Tibial artery (tissue), 4 donors: ENCODE results near the gene SPHK2.

Source experiments
- DNase-seq, 2 donors: peaks; one replicate each; pipeline ENCODE4 v3.0.0-alpha.2; 2019
- H3K27ac ChIP-seq, 2 donors: fragments of 200-600 bp; sonication (generic) in 1 of 2; 1 replicate in 1 of 2; 2 replicates in 1 of 2; pipeline ENCODE4 v1.5.1; 2018 to 2019; ENCODE audit warnings: mild to moderate bottlenecking in 1 of 2
- H3K27me3 ChIP-seq, 2 donors: fragments of 200-600 bp; sonication (generic) in 1 of 2; one replicate each; pipeline versions ENCODE4 v1.5.1 to v1.6.0; 2016 to 2019
- H3K36me3 ChIP-seq, 3 donors: fragments of 200-600 bp; sonication (generic) in 2 of 3; one replicate each; pipeline ENCODE4 v1.5.1; 2016 to 2019; ENCODE audit warnings: mild to moderate bottlenecking in 2 of 3
- H3K4me1 ChIP-seq, 4 donors: fragments of 200-600 bp; sonication (generic) in 2 of 4; 1 replicate in 3 of 4; 2 replicates in 1 of 4; pipeline ENCODE4 v1.5.1; 2016 to 2019
- H3K4me3 ChIP-seq, 2 donors: fragments of 200-600 bp; sonication (generic) in 1 of 2; 1 replicate in 1 of 2; 2 replicates in 1 of 2; pipeline ENCODE4 v1.5.1; 2018 to 2019; ENCODE audit warnings: mild to moderate bottlenecking in 2 of 2
- H3K9me3 ChIP-seq, 3 donors: fragments of 200-600 bp; sonication (generic) in 1 of 3; one replicate each; pipeline ENCODE4 v1.5.1; 2016 to 2019
- CTCF ChIP-seq, 2 experiments: fragments of 200-600 bp in 1 of 2; fragments of 450-650 bp in 1 of 2; IDR thresholded peaks; one replicate each; pipeline ENCODE4 v1.5.1; 2017 to 2019; ENCODE audit warnings: antibody characterized with exemption in 2 of 2, mild to moderate bottlenecking in 1 of 2, moderate library complexity in 1 of 2
- intact Hi-C: fragments of 100-400 bp; cut with DNase I; formaldehyde crosslinking; loops from one replicate; pipeline ENCODE4 v1.15.0; 2023; ENCODE audit warnings: low total_unique reads

SPHK2 gene

GRCh38 chr19:48611872-48612271 is 7.4 kb upstream of the SPHK2 start:
- Histone ChIP-seq H3K27ac (no peak overlapping the region), H3K36me3 (peaks cover 19 to 27% (median 24%) of the 10 kb centered on the region in 3 donors), H3K4me1 (peaks cover 0 to 32% (median 2%) of the 10 kb centered on the region in 4 donors), H3K27me3 (no peaks in the 10 kb centered on the region), H3K4me3 (no peak overlapping the region), H3K9me3 (no peaks in the 10 kb centered on the region)
- no peak for TF ChIP-seq CTCF (IDR thresholded peaks at IDR 0.05)
- intact Hi-C loops = no loop called here
- no peak for DNase-seq

GRCh38 chr19:48613024-48613851 is 6.1 kb upstream of the SPHK2 start:
- H3K27me3 ChIP-seq = no peaks in the 10 kb centered on the region
- peaks cover 0 to 45% (median 13%) of the 10 kb centered on the region in 4 donors for H3K4me1 ChIP-seq
- H3K4me3 ChIP-seq = no peak overlapping the region
- no peak overlapping the region for H3K27ac ChIP-seq
- no peaks in the 10 kb centered on the region for H3K9me3 ChIP-seq
- peaks cover 24 to 33% (median 31%) of the 10 kb centered on the region in 3 donors for H3K36me3 ChIP-seq
- no peak for DNase-seq
- intact Hi-C loops = no loop called here
- no peak for TF ChIP-seq CTCF (IDR thresholded peaks at IDR 0.05)

- no peak for TF ChIP-seq CTCF (IDR thresholded peaks at IDR 0.05)
- no peak for DNase-seq
- intact Hi-C loops = no loop called here
- no peak overlapping the region for H3K4me3 ChIP-seq
- no peaks in the 10 kb centered on the region for H3K9me3 ChIP-seq
- no peak overlapping the region for H3K27ac ChIP-seq
- H3K27me3 ChIP-seq = no peaks in the 10 kb centered on the region
- peaks cover 24 to 33% (median 31%) of the 10 kb centered on the region in 3 donors for H3K36me3 ChIP-seq
- peaks cover 0 to 47% (median 15%) of the 10 kb centered on the region in 4 donors for H3K4me1 ChIP-seq
Measured at GRCh38 chr19:48613852-48614435, 5.4 kb upstream of the SPHK2 start.

GRCh38 chr19:48614436-48615230 is 4.7 kb upstream of the SPHK2 start, which contains the start of gene FAM83E:
TSS of gene FAM83E (minus strand) at chr19:48615076. CDS start at chr19:48613372, 1,704 bp downstream.
- Histone ChIP-seq H3K4me3 (no peak within 1 kb of the TSS), H3K27ac (no peak within 1 kb of the TSS), H3K4me1 (peaks cover 0 to 49% (median 16%) of the 10 kb centered on the region in 4 donors), H3K9me3 (no peaks in the 10 kb centered on the region), H3K36me3 (peaks cover 24 to 33% (median 31%) of the 10 kb centered on the region in 3 donors), H3K27me3 (no peaks in the 10 kb centered on the region)
- DNase-seq = peak in 1 of 2 donors; percentile 64
- no peak for TF ChIP-seq CTCF (IDR thresholded peaks at IDR 0.05)
- intact Hi-C loops = no loop called here

- Histone ChIP-seq H3K36me3 (peaks cover 24 to 33% (median 31%) of the 10 kb centered on the region in 3 donors), H3K27me3 (no peaks in the 10 kb centered on the region), H3K9me3 (no peaks in the 10 kb centered on the region), H3K4me1 (peaks cover 0 to 57% (median 22%) of the 10 kb centered on the region in 4 donors), H3K4me3 (no peak overlapping the region), H3K27ac (no peak overlapping the region)
- TF ChIP-seq CTCF (IDR thresholded peaks at IDR 0.05) = no peak
- intact Hi-C loops = no loop called here
- peak in 1 of 2 donors; percentile 64 for DNase-seq
Measured at GRCh38 chr19:48615231-48616040, 3.9 kb upstream of the SPHK2 start.
